Left lobe of liver (tissue), 2 donors: ENCODE data around the gene USP34. TPM values are rescaled to one million over a fixed set of nuclear protein-coding genes. Genes with fewer than 3 reads are reported as not detected.
"Not testable (repeated sequence)": the region's sequence is repeated elsewhere in the genome, so short reads cannot be mapped to it uniquely, and the experiment has no call there.

Experiments
- ATAC-seq: fragments of 200-7000 bp; cut with Tn5 transposase; one replicate; pipeline ENCODE4 v1.9.1; 2020; ENCODE audit warnings: mild to moderate bottlenecking, moderate library complexity
- DNase-seq: peaks from one replicate; pipeline ENCODE4 v3.0.0-alpha.2; 2020; ENCODE audit warnings: low spot score
- total RNA-seq: library from RNA; stranded (reverse); gene quantifications from one replicate; pipeline ENCODE4 v1.2.1, GENCODE V29; 2021
- donor health status: DM: no; HTN: no; CAD: no; lungs with moderate emphysema.
- donor health status: DM: no; HTN: yes; CAD: no.

USP34 gene
- 37.0 TPM for total RNA-seq

GRCh38 chr2:61470965-61471904 lies at the start of gene USP34:
TSS of gene USP34 (minus strand) at chr2:61471087. CDS start at chr2:61470692, 395 bp downstream.
- DNase-seq, result peak; percentile 94
- peak; percentile 92 for ATAC-seq

DNA sequence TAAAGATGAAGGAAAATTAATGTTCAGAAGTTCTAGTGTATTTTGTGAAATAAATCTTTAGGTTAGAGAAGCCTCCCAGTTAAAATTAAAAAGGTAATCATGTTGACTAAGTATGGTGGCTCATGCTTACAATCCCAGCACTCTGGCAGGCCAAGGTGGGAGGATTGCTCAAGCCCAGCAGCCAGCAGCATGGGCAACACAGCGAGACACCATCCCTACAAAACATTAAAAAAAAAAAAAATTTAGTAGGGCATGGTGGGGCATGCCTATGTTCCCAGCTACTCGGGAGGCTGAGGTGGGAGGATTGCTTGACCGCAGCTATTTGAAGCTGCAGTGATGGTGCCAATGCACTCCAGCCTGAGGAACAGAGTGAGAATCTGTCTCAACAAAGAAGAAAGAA lies 49.4 kb upstream of the USP34 start:
- ATAC-seq (no peak), DNase-seq (no peak)

DNA sequence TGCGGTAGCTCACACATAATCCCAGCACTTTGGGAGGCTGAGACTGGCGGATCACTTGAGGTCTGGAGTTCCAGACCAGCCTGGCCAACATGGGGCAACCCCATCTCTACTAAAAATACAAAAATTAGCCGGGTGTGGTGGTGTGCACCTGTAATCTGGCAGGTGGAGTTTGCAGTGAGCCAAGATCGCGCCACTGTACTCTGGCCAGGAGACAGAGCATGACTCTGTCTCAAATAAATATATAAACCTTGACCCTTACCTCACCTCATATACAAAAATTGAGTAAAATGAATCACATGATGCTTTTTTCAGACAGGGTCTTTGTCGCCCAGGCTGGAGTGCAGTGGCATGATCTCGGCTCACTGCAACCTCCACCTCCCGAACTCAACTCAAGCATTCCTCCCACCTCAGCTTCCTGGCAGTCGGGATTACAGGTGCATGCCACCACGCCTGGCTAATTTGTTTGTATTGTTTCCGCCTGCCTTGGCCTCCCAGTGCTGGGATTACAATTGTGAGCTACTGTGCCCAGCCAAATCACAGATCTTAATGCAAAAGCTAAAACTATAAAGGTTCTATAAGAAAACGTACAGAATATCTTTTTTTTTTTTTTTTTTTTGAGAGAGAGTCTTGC lies 42.0 kb upstream of the USP34 start:
- ATAC-seq, result no peak
- DNase-seq, result no peak

DNA sequence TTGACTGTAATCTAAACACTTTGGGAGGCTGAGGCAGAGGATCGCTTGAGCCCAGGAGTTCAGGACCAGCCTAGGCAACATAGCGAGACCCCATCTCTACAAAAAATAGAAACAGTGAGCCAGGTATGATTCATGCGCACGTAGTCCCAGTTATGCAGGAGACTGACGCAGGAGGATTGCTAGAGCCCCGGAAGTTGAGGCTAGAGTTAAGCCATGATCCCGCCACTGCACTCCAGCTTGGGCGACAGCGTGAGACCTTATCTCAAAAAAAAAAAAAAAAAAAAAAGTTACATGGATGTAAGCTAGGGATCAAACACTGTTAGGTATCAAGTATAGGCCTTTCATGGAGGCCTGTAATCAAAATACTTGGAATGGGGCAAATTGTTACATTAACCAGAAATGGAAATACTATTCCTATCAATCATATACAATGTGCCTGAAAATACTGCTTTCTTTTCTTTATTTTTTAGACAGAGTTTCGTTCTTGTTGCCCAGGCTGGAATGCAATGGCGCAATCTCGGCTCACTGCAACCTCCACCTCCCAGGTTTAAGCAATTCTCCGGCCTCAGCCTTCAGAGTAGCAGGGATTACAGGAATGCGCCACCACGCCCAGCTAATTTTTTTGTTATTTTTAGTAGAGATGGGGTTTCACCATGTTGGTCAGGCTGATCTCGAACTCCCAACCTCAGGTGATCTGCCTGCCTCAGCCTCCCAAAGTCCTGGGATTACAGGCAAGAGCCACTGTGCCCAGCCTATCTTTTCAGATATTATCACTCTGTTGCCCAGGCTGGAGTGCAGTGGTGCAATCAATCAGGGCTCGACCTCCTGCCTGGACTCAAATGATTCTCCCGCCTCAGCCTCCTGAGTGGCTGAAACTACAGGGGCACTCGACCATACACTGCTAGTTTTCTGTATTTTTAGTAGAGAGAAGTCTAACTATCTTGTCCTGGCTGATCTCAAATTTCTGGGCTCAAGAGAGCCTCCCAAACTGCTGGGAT lies 40.1 kb upstream of the USP34 start:
- ATAC-seq, result peak; percentile 21
- DNase-seq, result no peak

DNA sequence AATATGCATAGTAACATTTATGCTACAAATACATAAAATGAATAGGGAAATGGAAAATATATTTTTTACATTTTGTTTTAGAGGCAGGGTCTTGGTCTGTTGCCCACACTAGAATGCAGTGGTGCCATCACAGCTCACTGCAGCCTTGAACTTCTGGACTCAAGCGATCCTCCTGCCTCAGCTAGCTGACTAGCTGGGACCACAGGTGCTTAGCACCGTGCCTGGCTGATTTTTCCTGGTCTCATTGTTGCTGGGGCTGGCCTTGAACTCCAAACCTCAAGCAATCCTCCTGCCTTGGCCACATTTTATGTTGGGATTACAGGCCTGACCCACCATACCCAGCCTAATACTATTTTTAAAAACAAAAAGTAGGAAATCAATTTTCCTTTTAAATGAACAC lies 34.1 kb upstream of the USP34 start:
- no peak for ATAC-seq

GRCh38 chr2:61499060-61499459 lies 28.2 kb upstream of the USP34 start:
- DNase-seq, result no peak
- ATAC-seq, result no peak

More for the DNA sequence above, 34.1 kb upstream of the USP34 start:
- DNase-seq, result no peak

GRCh38 chr2:61493523-61493942 lies 22.6 kb upstream of the USP34 start:
- no peak for DNase-seq
- no peak for ATAC-seq

DNA sequence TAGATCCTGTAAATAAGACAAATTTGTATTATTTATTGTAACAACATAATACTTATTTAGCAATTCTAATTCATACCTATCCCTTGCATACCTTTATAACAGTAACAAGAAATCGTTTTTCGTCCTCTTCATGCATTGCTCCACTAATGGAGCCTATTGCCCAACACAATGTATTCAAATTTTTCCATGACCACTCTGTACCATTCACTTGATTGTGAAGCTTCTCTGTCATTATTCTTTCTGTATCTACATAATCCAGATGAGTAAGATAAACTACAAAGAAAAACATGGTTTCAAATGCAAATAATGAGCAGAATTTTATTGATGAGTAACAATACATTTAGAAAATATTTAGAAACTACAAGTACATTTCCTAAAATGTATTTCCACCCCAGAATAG lies 21.6 kb upstream of the USP34 start:
- no peak for ATAC-seq
- no peak for DNase-seq

GRCh38 chr2:61485281-61485680 lies 14.4 kb upstream of the USP34 start:
- ATAC-seq (no peak), DNase-seq (no peak)

DNA sequence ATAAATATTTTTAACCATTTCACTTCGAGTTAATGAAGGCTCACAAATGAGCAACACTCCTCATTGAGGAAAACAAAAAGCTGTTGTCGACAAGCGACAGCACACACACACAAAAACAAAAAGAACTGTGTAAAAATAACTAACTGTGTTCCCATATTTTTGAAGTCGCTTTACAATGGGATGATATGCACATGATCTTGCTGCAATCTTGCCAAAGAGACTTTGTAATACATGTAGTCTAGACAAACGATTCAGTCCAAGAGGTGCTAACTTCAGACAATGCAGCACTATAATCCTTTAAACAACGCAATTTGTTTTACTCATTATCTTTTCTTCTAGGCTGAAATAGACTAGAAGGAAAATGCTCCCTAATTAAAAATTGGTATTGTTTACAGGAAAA lies 7.2 kb upstream of the USP34 start:
- no peak for ATAC-seq
- no peak for DNase-seq

GRCh38 chr2:61476929-61477589 lies 6.2 kb upstream of the USP34 start:
- ATAC-seq, DNase-seq: not testable (repeated sequence)

DNA sequence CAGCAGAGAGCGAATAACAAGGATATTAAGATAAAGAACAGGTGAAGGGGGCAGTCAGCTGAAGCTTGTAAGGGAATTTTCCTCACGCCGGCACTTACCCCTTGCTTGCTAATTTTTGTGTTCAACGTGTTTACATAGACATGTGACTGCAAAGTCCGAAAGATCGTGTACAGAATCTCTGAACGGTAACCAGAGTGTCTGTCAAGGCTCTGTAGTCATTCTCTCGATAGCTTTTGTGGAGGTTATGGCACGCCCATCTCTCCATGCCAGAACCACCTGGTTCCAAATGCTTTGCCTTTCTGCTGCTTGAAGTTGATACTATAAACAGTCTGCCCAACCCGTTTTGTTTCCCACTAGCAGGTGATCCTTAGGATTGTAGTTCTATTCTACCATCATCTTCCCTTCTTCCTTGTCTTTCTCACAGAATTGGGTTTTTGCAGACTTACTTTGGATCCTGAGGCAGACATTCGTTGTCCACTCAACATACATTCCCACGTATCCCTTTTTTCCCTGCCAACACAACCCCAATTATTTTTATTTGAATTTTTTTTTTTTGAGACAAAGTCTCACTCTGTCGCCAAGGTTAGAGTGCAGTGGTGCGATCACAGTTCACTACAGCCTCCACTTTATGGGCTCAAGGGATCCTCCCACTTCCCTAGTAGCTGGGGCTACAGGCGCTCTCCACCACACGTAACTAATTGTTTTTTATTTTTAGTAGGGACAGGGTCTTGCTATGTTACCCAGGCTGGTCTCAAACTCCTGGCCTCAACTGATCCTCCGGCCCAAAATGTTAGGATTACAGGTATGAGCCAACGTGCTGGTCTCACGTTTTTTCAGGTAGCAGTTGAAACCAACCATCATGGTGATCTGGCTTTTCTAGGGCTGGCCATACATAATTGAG lies 1.3 kb upstream of the USP34 start:
- ATAC-seq (peak; percentile 35), DNase-seq (peak; percentile 51)

GRCh38 chr2:61470122-61470951 lies 550 bp downstream of the USP34 start:
- DNase-seq (peak; percentile 93), ATAC-seq (peak; percentile 81)

- ATAC-seq, result no peak
- no peak for DNase-seq
Measured at GRCh38 chr2:61469424-61470121, 1.3 kb downstream of the USP34 start.

DNA sequence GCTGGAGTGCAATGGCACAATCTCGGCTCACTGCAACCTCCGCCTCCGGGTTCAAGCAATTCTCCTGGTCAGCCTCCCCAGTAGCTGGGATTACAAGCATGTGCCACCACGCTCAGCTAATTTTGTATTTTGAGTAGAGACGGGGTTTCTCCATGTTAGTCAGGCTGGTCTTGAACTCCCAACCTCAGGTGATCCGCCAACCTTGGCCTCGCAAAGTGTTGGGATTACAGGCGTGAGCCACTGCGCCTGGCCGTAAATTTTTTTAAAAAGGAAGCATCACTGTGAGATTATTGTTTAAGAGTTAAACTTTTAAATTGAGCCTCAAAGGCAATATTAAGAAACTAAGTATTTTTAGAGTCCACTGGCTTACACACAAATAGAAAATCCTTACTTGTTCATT lies 2.7 kb downstream of the USP34 start:
- DNase-seq, result not testable (repeated sequence)

DNA sequence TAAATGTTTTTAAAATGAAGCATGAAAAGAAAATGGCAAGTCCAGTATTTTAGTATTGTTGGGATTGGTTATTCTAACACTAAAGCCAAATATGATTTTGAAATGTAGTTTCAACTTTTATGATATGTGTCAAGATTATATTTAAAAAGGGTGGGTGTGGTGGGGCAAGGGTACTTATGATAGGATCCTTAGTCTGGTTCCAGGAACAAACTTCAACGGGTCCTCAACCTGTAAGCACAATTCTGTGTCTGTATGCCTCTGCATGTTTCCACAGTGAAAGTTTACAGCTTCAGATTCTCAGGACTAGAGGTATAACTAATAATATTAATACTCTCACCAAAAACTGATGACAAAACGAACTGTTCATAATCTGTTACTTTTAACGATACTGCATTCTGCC lies 5.8 kb downstream of the USP34 start:
- no peak for ATAC-seq

More for the DNA sequence above, 2.7 kb downstream of the USP34 start:
- ATAC-seq, result not testable (repeated sequence)

GRCh38 chr2:61463769-61464475 lies 7.0 kb downstream of the USP34 start:
- no peak for DNase-seq
- no peak for ATAC-seq

More for the DNA sequence above, 5.8 kb downstream of the USP34 start:
- no peak for DNase-seq
